Neural progenitor cell (in vitro differentiated cells): ENCODE measurements around the gene KAT8.

ENCODE experiments used
- EZH2 ChIP-seq: fragments of 200-600 bp; sonication (generic); IDR thresholded peaks from 2 replicates; pipeline ENCODE4 v1.6.1; 2017; ENCODE audit warnings: antibody characterized with exemption, mild to moderate bottlenecking, moderate library complexity
- TF ChIP-seq, protein P1 (sequence below): fragments of 200-600 bp; sonication (generic); IDR thresholded peaks from 2 replicates; pipeline ENCODE4 v1.5.1; 2017; ENCODE audit warnings: antibody characterized with exemption, mild to moderate bottlenecking

DNA sequence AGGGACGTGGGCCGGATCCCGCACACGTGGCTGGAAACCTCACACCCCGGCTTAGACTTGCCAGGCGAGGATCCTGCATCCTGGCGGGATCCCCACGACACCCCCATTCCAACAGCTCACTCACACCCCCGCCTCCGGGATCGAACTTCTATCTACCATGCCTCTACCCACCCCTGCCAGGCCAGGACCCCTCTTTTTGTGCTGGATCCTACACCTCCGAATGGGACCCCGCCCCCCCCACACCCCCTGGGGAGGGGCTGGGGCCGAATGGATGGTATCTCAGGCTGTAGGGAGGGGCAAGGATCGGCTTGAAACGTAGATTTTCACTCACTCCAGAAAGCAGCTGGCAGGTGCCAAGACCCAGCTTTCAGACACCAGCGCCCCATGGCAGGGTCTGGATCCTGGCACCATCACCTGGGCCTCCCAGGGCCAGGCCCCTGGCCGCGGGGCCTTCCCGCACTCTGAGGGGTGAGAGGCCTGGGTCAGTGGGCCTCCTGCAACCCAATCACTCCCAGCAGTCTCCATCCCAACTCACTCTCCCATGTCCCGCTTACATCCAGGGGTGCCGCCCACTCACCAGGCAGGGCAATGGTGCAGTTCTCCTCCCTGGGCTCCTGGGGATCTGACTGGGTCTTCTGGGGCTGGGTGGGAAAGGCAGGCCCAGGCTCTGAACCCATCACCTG is 25.7 kb downstream of the KAT8 start:
- TF ChIP-seq, protein P1, sequence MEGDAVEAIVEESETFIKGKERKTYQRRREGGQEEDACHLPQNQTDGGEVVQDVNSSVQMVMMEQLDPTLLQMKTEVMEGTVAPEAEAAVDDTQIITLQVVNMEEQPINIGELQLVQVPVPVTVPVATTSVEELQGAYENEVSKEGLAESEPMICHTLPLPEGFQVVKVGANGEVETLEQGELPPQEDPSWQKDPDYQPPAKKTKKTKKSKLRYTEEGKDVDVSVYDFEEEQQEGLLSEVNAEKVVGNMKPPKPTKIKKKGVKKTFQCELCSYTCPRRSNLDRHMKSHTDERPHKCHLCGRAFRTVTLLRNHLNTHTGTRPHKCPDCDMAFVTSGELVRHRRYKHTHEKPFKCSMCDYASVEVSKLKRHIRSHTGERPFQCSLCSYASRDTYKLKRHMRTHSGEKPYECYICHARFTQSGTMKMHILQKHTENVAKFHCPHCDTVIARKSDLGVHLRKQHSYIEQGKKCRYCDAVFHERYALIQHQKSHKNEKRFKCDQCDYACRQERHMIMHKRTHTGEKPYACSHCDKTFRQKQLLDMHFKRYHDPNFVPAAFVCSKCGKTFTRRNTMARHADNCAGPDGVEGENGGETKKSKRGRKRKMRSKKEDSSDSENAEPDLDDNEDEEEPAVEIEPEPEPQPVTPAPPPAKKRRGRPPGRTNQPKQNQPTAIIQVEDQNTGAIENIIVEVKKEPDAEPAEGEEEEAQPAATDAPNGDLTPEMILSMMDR, result no peak
- no peak for TF ChIP-seq EZH2
